ENCODE results near the gene CPNE8.

CPNE8 gene

DNA sequence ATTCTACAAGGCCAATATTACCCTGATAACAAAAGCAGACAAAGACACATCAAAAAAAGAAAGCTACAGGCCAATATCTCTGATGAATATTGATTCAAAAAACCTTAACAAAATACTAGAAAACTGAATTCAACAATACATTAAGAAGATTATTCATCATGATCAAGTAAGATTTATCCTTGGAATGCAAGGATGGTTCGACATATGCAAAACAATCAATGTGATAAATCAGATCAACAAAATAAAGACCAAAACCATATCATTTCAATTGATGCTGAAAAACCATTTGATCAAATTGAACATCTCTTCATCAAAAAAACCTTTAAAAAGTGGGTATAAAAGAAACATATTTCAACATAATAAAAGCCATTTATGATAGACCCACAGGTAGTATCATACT, 117.3 kb downstream of the CPNE8 start:
- TF ChIP-seq, protein P1, sequence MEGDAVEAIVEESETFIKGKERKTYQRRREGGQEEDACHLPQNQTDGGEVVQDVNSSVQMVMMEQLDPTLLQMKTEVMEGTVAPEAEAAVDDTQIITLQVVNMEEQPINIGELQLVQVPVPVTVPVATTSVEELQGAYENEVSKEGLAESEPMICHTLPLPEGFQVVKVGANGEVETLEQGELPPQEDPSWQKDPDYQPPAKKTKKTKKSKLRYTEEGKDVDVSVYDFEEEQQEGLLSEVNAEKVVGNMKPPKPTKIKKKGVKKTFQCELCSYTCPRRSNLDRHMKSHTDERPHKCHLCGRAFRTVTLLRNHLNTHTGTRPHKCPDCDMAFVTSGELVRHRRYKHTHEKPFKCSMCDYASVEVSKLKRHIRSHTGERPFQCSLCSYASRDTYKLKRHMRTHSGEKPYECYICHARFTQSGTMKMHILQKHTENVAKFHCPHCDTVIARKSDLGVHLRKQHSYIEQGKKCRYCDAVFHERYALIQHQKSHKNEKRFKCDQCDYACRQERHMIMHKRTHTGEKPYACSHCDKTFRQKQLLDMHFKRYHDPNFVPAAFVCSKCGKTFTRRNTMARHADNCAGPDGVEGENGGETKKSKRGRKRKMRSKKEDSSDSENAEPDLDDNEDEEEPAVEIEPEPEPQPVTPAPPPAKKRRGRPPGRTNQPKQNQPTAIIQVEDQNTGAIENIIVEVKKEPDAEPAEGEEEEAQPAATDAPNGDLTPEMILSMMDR (IDR thresholded peaks at IDR 0.05; ENCODE audit: low read depth, low read length), result no peak
- H3K4me3 ChIP-seq (ENCODE audit: low read depth, low read length), result no peak overlapping the region

DNA sequence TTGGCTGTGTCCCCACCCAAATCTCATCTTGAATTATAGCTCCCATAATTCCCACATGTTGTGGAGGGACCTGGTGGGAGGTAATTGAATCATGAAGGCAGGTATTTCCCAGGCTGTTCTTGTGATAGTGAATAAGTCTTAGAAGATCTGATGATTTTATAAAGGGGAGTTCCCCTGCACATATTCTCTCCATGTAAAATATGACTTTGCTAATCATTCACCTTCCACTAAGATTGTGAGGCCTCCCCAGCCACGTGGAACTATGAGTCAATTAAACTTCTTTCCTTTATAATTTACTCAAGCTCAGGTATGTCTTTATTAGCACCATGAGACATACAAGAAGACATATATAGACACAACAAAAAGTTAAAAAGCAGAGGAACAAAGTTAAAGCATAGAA, 120.0 kb downstream of the CPNE8 start:
- H3K4me3 ChIP-seq (ENCODE audit: low read depth, low read length), result no peak overlapping the region
- TF ChIP-seq, protein P1 (IDR thresholded peaks at IDR 0.05; ENCODE audit: low read depth, low read length), result no peak

DNA sequence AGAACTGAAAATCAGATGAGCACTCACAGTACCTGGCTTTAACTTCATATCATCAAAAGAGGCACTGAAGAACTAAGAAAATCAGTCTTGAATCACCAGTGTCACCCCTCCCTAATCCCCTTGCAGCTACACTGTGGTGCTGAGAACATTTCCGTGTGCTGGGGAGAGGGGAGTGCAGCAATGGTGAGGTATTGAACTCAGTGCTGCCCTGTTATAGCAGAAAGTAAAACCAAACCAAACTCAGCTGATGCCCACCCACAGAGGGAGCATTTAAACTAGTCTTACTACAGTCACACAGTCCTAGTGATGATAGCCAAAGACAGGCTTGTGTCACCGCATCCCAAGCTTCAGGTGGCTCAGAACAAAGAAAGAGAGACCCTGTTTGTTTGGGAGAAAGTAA, 122.1 kb downstream of the CPNE8 start:
- H3K4me3 ChIP-seq (ENCODE audit: low read depth, low read length), result no peak overlapping the region
- TF ChIP-seq, protein P1 (IDR thresholded peaks at IDR 0.05; ENCODE audit: low read depth, low read length), result no peak

DNA sequence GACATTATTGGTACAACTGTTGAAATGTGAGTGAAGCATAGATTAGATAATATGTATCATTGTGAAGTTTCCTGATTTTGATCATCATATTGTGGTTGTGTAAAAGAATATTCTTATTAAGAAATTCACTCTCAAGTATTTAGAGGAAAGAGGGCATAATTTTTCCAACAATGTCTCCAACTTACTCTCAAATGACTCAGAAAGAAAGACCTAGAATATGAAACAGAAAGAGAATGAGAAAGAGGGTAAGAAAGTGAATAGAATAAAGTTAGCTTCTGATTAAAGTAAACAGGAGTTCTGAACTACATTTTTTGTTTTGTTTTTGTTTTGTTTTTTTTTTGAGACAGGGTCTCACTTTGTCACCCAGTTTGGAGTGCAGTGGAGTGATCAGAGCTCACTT, 123.0 kb downstream of the CPNE8 start:
- H3K4me3 ChIP-seq (ENCODE audit: low read depth, low read length), result no peak overlapping the region
- TF ChIP-seq, protein P1 (IDR thresholded peaks at IDR 0.05; ENCODE audit: low read depth, low read length), result no peak

GRCh38 chr12:38776647-38777046, 128.7 kb downstream of the CPNE8 start:
- TF ChIP-seq, protein P1 (IDR thresholded peaks at IDR 0.05; ENCODE audit: low read depth, low read length), result no peak
- H3K4me3 ChIP-seq (ENCODE audit: low read depth, low read length), result no peak overlapping the region

DNA sequence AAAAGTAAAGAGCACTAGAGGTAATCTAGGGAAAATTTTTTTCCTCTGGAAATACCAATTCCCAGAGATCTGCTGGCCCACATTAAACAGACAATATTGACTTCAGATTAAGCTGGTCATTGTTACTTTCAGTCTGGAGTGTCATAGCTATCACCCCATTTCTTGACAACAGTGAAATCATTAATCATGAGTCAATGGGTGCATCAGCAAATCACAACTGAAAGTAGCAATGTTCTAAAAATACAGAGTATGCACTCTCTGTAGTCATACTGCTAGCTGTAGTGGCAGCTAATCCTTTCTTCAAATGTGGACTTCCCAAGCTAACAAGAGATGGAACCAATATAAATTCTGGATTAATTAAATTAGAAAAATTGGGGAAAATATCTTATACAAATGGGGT, 129.9 kb downstream of the CPNE8 start:
- TF ChIP-seq, protein P1 (IDR thresholded peaks at IDR 0.05; ENCODE audit: low read depth, low read length), result no peak
- no peak overlapping the region for H3K4me3 ChIP-seq (ENCODE audit: low read depth, low read length)

DNA sequence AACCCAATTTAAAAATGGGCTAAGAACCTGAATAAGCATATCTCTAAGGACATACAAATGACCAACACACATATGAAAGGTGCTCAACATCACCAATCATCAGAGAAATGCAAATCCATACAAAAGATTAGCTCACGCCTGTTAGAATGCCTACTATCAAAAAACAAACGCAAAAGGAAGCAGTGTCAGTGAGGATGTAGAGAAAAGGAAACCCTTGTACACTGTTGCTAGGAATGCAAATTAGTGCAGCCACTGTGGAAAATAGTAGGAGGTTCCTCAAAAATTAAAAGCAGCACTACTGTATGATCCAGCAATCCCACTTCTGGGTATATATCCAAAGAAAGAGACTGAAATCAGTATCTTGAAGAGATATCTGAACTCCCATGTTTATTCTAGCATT, 133.0 kb downstream of the CPNE8 start:
- H3K4me3 ChIP-seq (ENCODE audit: low read depth, low read length), result no peak overlapping the region
- TF ChIP-seq, protein P1 (IDR thresholded peaks at IDR 0.05; ENCODE audit: low read depth, low read length), result no peak
